Gastrocnemius medialis (tissue), 4 donors: Measurements from ENCODE around the gene IFNL4.

Source experiments
- CTCF ChIP-seq, 5 experiments: fragments of 450-650 bp in 3 of 5; fragments of 200-600 bp in 2 of 5; sonication (generic) in 2 of 5; IDR thresholded peaks in 4 of 5; conservative IDR thresholded peaks in 1 of 5; 1 replicate in 4 of 5; 2 replicates in 1 of 5; pipeline ENCODE4 v1.5.1; 2016 to 2019; ENCODE audit warnings: antibody characterized with exemption in 5 of 5, mild to moderate bottlenecking in 3 of 5, moderate library complexity in 3 of 5
- POLR2A ChIP-seq, 2 donors: fragments of 450-650 bp; IDR thresholded peaks; one replicate each; pipeline ENCODE4 v1.6.1; 2017; ENCODE audit warnings: antibody characterized with exemption in 2 of 2, mild to moderate bottlenecking in 2 of 2, moderate library complexity in 2 of 2

DNA sequence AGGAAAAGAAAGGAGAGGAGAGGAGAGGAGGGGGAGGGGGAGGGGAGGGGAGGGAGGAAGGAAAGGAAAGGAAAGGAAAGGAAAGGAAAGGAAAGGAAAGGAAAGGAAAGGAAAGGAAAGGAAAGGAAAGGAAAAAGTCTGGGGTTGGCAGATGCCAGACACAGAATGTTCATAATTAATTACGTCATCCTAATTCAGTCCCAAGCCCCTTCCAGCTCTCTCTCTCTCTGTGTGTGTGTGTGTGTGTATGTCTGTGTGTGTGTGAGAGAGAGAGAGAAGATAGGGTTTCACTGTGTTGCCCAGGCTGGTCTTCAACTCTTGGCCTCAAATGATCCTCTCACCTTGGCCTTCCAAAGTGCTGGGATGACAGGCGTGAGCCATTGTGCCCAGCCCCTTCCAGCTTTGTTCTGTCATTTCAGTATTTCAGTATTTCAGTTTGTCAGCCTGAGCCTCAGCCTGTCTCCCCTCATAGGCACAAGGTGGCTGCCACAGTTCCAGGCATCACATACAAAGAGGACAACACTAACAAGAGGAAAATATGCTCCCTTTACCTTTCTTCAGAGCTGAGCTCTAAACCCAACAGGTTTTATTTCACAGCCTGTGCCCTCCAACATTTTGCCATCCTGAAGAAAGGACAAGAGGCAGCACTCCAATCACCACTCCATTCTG, 18.4 kb downstream of the IFNL4 start:
- TF ChIP-seq CTCF (IDR thresholded peaks at IDR 0.05 in 4 of 5, conservative IDR thresholded peaks at IDR 0.05 in 1 of 5), result no peak
- TF ChIP-seq POLR2A (IDR thresholded peaks at IDR 0.05), result no peak
